Suprapubic skin (tissue), 4 donors: ENCODE data around the gene RECK.

ENCODE experiments used
- EP300 ChIP-seq: sonication (generic); formaldehyde crosslinking; IDR thresholded peaks from one replicate; pipeline ENCODE4 v1.6.1; 2017; ENCODE audit warnings: antibody characterized with exemption
- POLR2A ChIP-seq, 2 donors: fragments of 450-650 bp; IDR thresholded peaks; one replicate each; pipeline ENCODE4 v1.6.1; 2017; ENCODE audit warnings: antibody characterized with exemption in 2 of 2, mild to moderate bottlenecking in 2 of 2, moderate library complexity in 2 of 2
- POLR2AphosphoS5 ChIP-seq, 3 donors: sonication (generic); formaldehyde crosslinking; IDR thresholded peaks; one replicate each; pipeline ENCODE4 v1.6.1; 2017; ENCODE audit warnings: antibody characterized with exemption in 3 of 3
- TF ChIP-seq, protein P1 (sequence below), 2 donors: fragments of 200-600 bp in 1 of 2; fragments of 450-650 bp in 1 of 2; sonication (generic) in 1 of 2; IDR thresholded peaks; one replicate each; pipeline ENCODE4 v1.5.1; 2016 to 2019; ENCODE audit warnings: antibody characterized with exemption in 2 of 2, mild to moderate bottlenecking in 1 of 2, moderate library complexity in 1 of 2

DNA sequence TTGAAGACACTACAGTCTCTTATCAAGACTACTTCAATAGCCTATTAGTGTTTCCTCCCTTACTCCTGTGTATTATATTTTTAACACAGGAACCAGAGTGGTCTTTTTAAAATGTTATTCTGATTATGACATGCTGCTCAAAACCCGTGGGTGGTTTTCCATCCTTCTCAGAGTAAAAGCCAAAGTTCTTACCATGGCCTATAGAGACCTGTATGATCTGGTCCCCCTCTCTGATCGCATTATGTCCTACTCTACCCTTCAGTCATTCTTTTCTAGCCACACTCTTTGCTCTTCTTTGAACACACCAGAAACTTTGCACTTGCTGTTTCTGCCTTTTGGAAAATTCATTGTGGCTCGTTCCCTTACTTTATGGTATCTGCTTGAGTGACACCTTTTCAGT, 13.8 kb downstream of the RECK start:
- TF ChIP-seq, protein P1, sequence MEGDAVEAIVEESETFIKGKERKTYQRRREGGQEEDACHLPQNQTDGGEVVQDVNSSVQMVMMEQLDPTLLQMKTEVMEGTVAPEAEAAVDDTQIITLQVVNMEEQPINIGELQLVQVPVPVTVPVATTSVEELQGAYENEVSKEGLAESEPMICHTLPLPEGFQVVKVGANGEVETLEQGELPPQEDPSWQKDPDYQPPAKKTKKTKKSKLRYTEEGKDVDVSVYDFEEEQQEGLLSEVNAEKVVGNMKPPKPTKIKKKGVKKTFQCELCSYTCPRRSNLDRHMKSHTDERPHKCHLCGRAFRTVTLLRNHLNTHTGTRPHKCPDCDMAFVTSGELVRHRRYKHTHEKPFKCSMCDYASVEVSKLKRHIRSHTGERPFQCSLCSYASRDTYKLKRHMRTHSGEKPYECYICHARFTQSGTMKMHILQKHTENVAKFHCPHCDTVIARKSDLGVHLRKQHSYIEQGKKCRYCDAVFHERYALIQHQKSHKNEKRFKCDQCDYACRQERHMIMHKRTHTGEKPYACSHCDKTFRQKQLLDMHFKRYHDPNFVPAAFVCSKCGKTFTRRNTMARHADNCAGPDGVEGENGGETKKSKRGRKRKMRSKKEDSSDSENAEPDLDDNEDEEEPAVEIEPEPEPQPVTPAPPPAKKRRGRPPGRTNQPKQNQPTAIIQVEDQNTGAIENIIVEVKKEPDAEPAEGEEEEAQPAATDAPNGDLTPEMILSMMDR (IDR thresholded peaks at IDR 0.05): no peak
- no peak for TF ChIP-seq POLR2A (IDR thresholded peaks at IDR 0.05)
- no peak for TF ChIP-seq POLR2AphosphoS5 (IDR thresholded peaks at IDR 0.05)
- TF ChIP-seq EP300: no peak
